ENCODE data around the gene PADI2.

Gene PADI2

GRCh38 chr1:17161137-17161740, 42.0 kb upstream of the PADI2 start:
- POLR2A ChIA-PET = no interaction called here
- no peak for DNase-seq (ENCODE audit: extremely low spot score)
- CTCF ChIA-PET = no interaction called here
- TF ChIP-seq BHLHE40 (IDR thresholded peaks at IDR 0.05; ENCODE audit: borderline replicate concordance) = no peak
- TF ChIP-seq PKNOX1 (IDR thresholded peaks at IDR 0.05) = no peak
- no peak for TF ChIP-seq LEF1 (IDR thresholded peaks at IDR 0.05; ENCODE audit: borderline replicate concordance)
- no peak for TF ChIP-seq TARDBP (IDR thresholded peaks at IDR 0.05)
- no peak for TF ChIP-seq CTBP1 (IDR thresholded peaks at IDR 0.05; ENCODE audit: borderline replicate concordance)

- ChIA-PET CTCF (no interaction called here), POLR2A (no interaction called here)
- DNase-seq (ENCODE audit: extremely low spot score) = no peak
- TF ChIP-seq LEF1 (IDR thresholded peaks at IDR 0.05; ENCODE audit: borderline replicate concordance) (no peak), HDGF (IDR thresholded peaks at IDR 0.05; ENCODE audit: borderline replicate concordance) (no peak), FOXM1 (IDR thresholded peaks at IDR 0.05; ENCODE audit: borderline replicate concordance) (no peak), ZNF384 (IDR thresholded peaks at IDR 0.05) (no peak), L3MBTL2 (conservative IDR thresholded peaks at IDR 0.05) (no peak), BHLHE40 (IDR thresholded peaks at IDR 0.05; ENCODE audit: borderline replicate concordance) (no peak)
Observed at GRCh38 chr1:17158961-17159360, 39.7 kb upstream of the PADI2 start.

GRCh38 chr1:17156108-17156507, 36.9 kb upstream of the PADI2 start:
- DNase-seq (ENCODE audit: extremely low spot score) = no peak
- POLR2A ChIA-PET = no interaction called here

GRCh38 chr1:17155257-17155920, 36.1 kb upstream of the PADI2 start:
- CTCF ChIA-PET = no interaction called here
- TF ChIP-seq FOXK2 (IDR thresholded peaks at IDR 0.05) (no peak), CTBP1 (IDR thresholded peaks at IDR 0.05; ENCODE audit: borderline replicate concordance) (no peak), ZNF384 (IDR thresholded peaks at IDR 0.05) (no peak), SP1 (IDR thresholded peaks at IDR 0.05) (no peak), LEF1 (IDR thresholded peaks at IDR 0.05; ENCODE audit: borderline replicate concordance) (no peak), NFRKB (IDR thresholded peaks at IDR 0.05) (no peak), SUZ12 (IDR thresholded peaks at IDR 0.05) (no peak), FOXM1 (IDR thresholded peaks at IDR 0.05; ENCODE audit: borderline replicate concordance) (no peak), PKNOX1 (IDR thresholded peaks at IDR 0.05) (no peak), ARNT (IDR thresholded peaks at IDR 0.05) (no peak), FOXA1 (IDR thresholded peaks at IDR 0.05) (no peak), L3MBTL2 (conservative IDR thresholded peaks at IDR 0.05) (no peak), ELF4 (IDR thresholded peaks at IDR 0.05) (no peak), HDGF (IDR thresholded peaks at IDR 0.05; ENCODE audit: borderline replicate concordance) (no peak), TARDBP (IDR thresholded peaks at IDR 0.05) (no peak), BHLHE40 (IDR thresholded peaks at IDR 0.05; ENCODE audit: borderline replicate concordance) (no peak)

More at GRCh38 chr1:17156108-17156507, 36.9 kb upstream of the PADI2 start:
- no peak for TF ChIP-seq L3MBTL2 (conservative IDR thresholded peaks at IDR 0.05)
- no peak for TF ChIP-seq ARNT (IDR thresholded peaks at IDR 0.05)
- no peak for TF ChIP-seq NFRKB (IDR thresholded peaks at IDR 0.05)
- no peak for TF ChIP-seq FOXK2 (IDR thresholded peaks at IDR 0.05)
- TF ChIP-seq HDGF (IDR thresholded peaks at IDR 0.05; ENCODE audit: borderline replicate concordance) = no peak
- no peak for TF ChIP-seq LEF1 (IDR thresholded peaks at IDR 0.05; ENCODE audit: borderline replicate concordance)
- no peak for TF ChIP-seq BHLHE40 (IDR thresholded peaks at IDR 0.05; ENCODE audit: borderline replicate concordance)
- CTCF ChIA-PET = no interaction called here

GRCh38 chr1:17149771-17150170, 30.5 kb upstream of the PADI2 start:
- TF ChIP-seq ELF4 (IDR thresholded peaks at IDR 0.05) (0 out of 2 replicates have a peak, but pooled peaks have one; percentile 28), SP1 (IDR thresholded peaks at IDR 0.05) (no peak), FOXM1 (IDR thresholded peaks at IDR 0.05; ENCODE audit: borderline replicate concordance) (no peak), LEF1 (IDR thresholded peaks at IDR 0.05; ENCODE audit: borderline replicate concordance) (no peak), TARDBP (IDR thresholded peaks at IDR 0.05) (no peak), ZNF384 (IDR thresholded peaks at IDR 0.05) (no peak)
- CTCF ChIA-PET = no interaction called here
- no peak for DNase-seq (ENCODE audit: extremely low spot score)
- POLR2A ChIA-PET = no interaction called here

More at GRCh38 chr1:17155257-17155920, 36.1 kb upstream of the PADI2 start:
- POLR2A ChIA-PET = no interaction called here
- DNase-seq (ENCODE audit: extremely low spot score) = no peak

- CTCF ChIA-PET = no interaction called here
- no peak for TF ChIP-seq FOXA1 (IDR thresholded peaks at IDR 0.05)
- TF ChIP-seq TARDBP (IDR thresholded peaks at IDR 0.05) = no peak
- no peak for TF ChIP-seq SUZ12 (IDR thresholded peaks at IDR 0.05)
- TF ChIP-seq PKNOX1 (IDR thresholded peaks at IDR 0.05) = no peak
- no peak for TF ChIP-seq FOXM1 (IDR thresholded peaks at IDR 0.05; ENCODE audit: borderline replicate concordance)
- POLR2A ChIA-PET = no interaction called here
- no peak for DNase-seq (ENCODE audit: extremely low spot score)
Observed at GRCh38 chr1:17148950-17149608, 29.8 kb upstream of the PADI2 start.
